Esophagus (tissue), 2 donors: Measurements from ENCODE around the gene FGD6. TPM values are rescaled to one million over a fixed set of nuclear protein-coding genes. Genes with fewer than 3 reads are reported as not detected.
A peak's percentile ranks its signal among the peaks of the same experiment; 100 is the strongest.

Experiments used
- H3K27ac ChIP-seq, 2 donors: one replicate each; pipeline ENCODE4 v1.5.1; 2013; ENCODE audit warnings: low read depth in 2 of 2, mild to moderate bottlenecking in 2 of 2, inconsistent platforms in 1 of 2, low read length in 1 of 2, moderate library complexity in 1 of 2
- H3K27me3 ChIP-seq, 2 donors: one replicate each; pipeline ENCODE4 v1.6.1; 2013; ENCODE audit warnings: low read length in 2 of 2, control low read depth in 1 of 2, mild to moderate bottlenecking in 1 of 2; ENCODE audit not compliant: insufficient read depth in 2 of 2, control insufficient read depth in 1 of 2
- H3K36me3 ChIP-seq, 2 donors: one replicate each; pipeline ENCODE4 v1.6.1; 2013; ENCODE audit warnings: low read length in 1 of 2; ENCODE audit not compliant: control insufficient read depth in 2 of 2, insufficient read depth in 2 of 2
- H3K4me1 ChIP-seq, 2 donors: one replicate each; pipeline ENCODE4 v1.6.1; 2013; ENCODE audit warnings: low read length in 1 of 2; ENCODE audit not compliant: control insufficient read depth in 2 of 2, insufficient read depth in 2 of 2
- H3K4me3 ChIP-seq, 2 donors: one replicate each; pipeline ENCODE4 v1.5.1; 2013; ENCODE audit warnings: low read length in 2 of 2, mild to moderate bottlenecking in 2 of 2, low read depth in 1 of 2, moderate library complexity in 1 of 2
- H3K9me3 ChIP-seq, 2 donors: one replicate each; pipeline ENCODE4 v1.6.1; 2013; ENCODE audit warnings: mild to moderate bottlenecking in 2 of 2, low read depth in 1 of 2, low read length in 1 of 2, moderate library complexity in 1 of 2; ENCODE audit not compliant: control insufficient read depth in 2 of 2, insufficient read depth in 1 of 2
- WGBS, 2 donors: extraction: QIAGEN DNeasy Blood & Tissue Kit; methylation state at CpG; one replicate each; pipeline ENCODE4 v1.1.7; 2013; 5-methylcytosine and 5-hydroxymethylcytosine counted together
- polyA plus RNA-seq, 2 donors: library from polyadenylated mRNA; stranded (reverse); fragments of 200-250 nt; gene quantifications; one replicate each; pipeline ENCODE4 v1.2.3, GENCODE V29; 2013
- donor health status: healthy with polysubstance abuse.
- donor health status: Bipolar disorder and iron deficiency.

Gene FGD6
- polyA plus RNA-seq, 2 donors = 2.2 to 2.3 TPM

GRCh38 chr12:95212586-95212985 is 4.7 kb downstream of the FGD6 start:
- Histone ChIP-seq H3K36me3 (no peaks in the 10 kb centered on the region), H3K27ac (no peak overlapping the region)
- WGBS, 2 donors = 46 to 57% methylated on average over 4 of the region's 4 CpGs

GRCh38 chr12:95208678-95209077 is 8.6 kb downstream of the FGD6 start:
- 84 to 86% methylated on average over 7 of the region's 7 CpGs for WGBS, 2 donors
- Histone ChIP-seq H3K9me3 (no peaks in the 10 kb centered on the region), H3K4me1 (peaks cover 0 to 4% of the 10 kb centered on the region in 2 donors), H3K27ac (no peak overlapping the region), H3K36me3 (no peaks in the 10 kb centered on the region), H3K4me3 (no peak overlapping the region), H3K27me3 (no peaks in the 10 kb centered on the region)

More at GRCh38 chr12:95212586-95212985, 4.7 kb downstream of the FGD6 start:
- Histone ChIP-seq H3K4me1 (no peaks in the 10 kb centered on the region), H3K9me3 (no peaks in the 10 kb centered on the region), H3K4me3 (no peak overlapping the region), H3K27me3 (no peaks in the 10 kb centered on the region)

- Histone ChIP-seq H3K27me3 (no peaks in the 10 kb centered on the region), H3K4me3 (no peak overlapping the region), H3K36me3 (no peaks in the 10 kb centered on the region), H3K27ac (no peak overlapping the region), H3K4me1 (peaks cover 0 to 4% of the 10 kb centered on the region in 2 donors), H3K9me3 (no peaks in the 10 kb centered on the region)
- 96 to 98% methylated on average over 2 of the region's 2 CpGs for WGBS, 2 donors
Measured at GRCh38 chr12:95207407-95207806, 9.9 kb downstream of the FGD6 start.

GRCh38 chr12:95206916-95207315 is 10.4 kb downstream of the FGD6 start:
- WGBS, 2 donors = 94 to 95% methylated on average over 8 of the region's 8 CpGs
- no peaks in the 10 kb centered on the region for H3K9me3 ChIP-seq
- no peak overlapping the region for H3K4me3 ChIP-seq
- H3K27ac ChIP-seq = peak overlapping the region in 1 of 2 donors; percentile 15
- H3K27me3 ChIP-seq = no peaks in the 10 kb centered on the region
- no peaks in the 10 kb centered on the region for H3K36me3 ChIP-seq
- peaks cover 0 to 4% of the 10 kb centered on the region in 2 donors for H3K4me1 ChIP-seq

- 32 to 51% methylated on average over 4 of the region's 4 CpGs for WGBS, 2 donors
- Histone ChIP-seq H3K36me3 (no peaks in the 10 kb centered on the region), H3K27ac (peak overlapping the region; percentile 87 to 89), H3K9me3 (no peaks in the 10 kb centered on the region), H3K27me3 (no peaks in the 10 kb centered on the region), H3K4me3 (no peak overlapping the region), H3K4me1 (peaks cover 0 to 4% of the 10 kb centered on the region in 2 donors)
Measured at GRCh38 chr12:95205685-95206084, 11.6 kb downstream of the FGD6 start.

GRCh38 chr12:95205016-95205624 is 12.1 kb downstream of the FGD6 start:
- Histone ChIP-seq H3K4me1 (peaks cover 0 to 4% of the 10 kb centered on the region in 2 donors), H3K27me3 (no peaks in the 10 kb centered on the region), H3K27ac (peak overlapping the region; percentile 87 to 89), H3K36me3 (no peaks in the 10 kb centered on the region), H3K4me3 (no peak overlapping the region), H3K9me3 (no peaks in the 10 kb centered on the region)
- WGBS, 2 donors = 70 to 72% methylated on average over 2 of the region's 2 CpGs

- peaks cover 0 to 4% of the 10 kb centered on the region in 2 donors for H3K4me1 ChIP-seq
- H3K36me3 ChIP-seq = no peaks in the 10 kb centered on the region
- peak overlapping the region; percentile 79 to 87 for H3K27ac ChIP-seq
- no peaks in the 10 kb centered on the region for H3K9me3 ChIP-seq
- H3K27me3 ChIP-seq = no peaks in the 10 kb centered on the region
- 43 to 56% methylated on average over 11 of the region's 11 CpGs for WGBS, 2 donors
- H3K4me3 ChIP-seq = no peak overlapping the region
Measured at GRCh38 chr12:95204141-95204866, 13.0 kb downstream of the FGD6 start.

GRCh38 chr12:95203487-95204030 is 13.7 kb downstream of the FGD6 start:
- Histone ChIP-seq H3K36me3 (no peaks in the 10 kb centered on the region), H3K4me3 (no peak overlapping the region), H3K27ac (peak overlapping the region in 1 of 2 donors; percentile 68), H3K27me3 (no peaks in the 10 kb centered on the region), H3K9me3 (no peaks in the 10 kb centered on the region), H3K4me1 (peaks cover 0 to 4% of the 10 kb centered on the region in 2 donors)
- WGBS, 2 donors = 28 to 51% methylated on average over 1 of the region's 1 CpG

- 56 to 58% methylated on average over 3 of the region's 3 CpGs for WGBS, 2 donors
- H3K9me3 ChIP-seq = no peaks in the 10 kb centered on the region
- H3K27ac ChIP-seq = peak overlapping the region in 1 of 2 donors; percentile 68
- H3K36me3 ChIP-seq = no peaks in the 10 kb centered on the region
- H3K4me3 ChIP-seq = no peak overlapping the region
- H3K4me1 ChIP-seq = peaks cover 0 to 4% of the 10 kb centered on the region in 2 donors
- H3K27me3 ChIP-seq = no peaks in the 10 kb centered on the region
Measured at GRCh38 chr12:95202691-95203486, 14.4 kb downstream of the FGD6 start.
